Neural cell (in vitro differentiated cells): Measurements from ENCODE around the gene ACTRT2. TPM values are rescaled to one million over a fixed set of nuclear protein-coding genes. Genes with fewer than 3 reads are reported as not detected.

ENCODE experiments used
- H2AFZ ChIP-seq: fragments of 200-600, 300-800 bp; sonication (generic), shearing (Covaris generic); 2 replicates; pipeline ENCODE4 v1.6.0; 2014; ENCODE audit warnings: low read depth, mild to moderate bottlenecking, antibody characterized with exemption, low read length, moderate library complexity
- H3F3A ChIP-seq: fragments of 200-600 bp; shearing (Covaris generic); 2 replicates; pipeline ENCODE4 v1.6.1; 2016; ENCODE audit warnings: mild to moderate bottlenecking, moderate library complexity, mixed read lengths, antibody characterized with exemption, low read length; ENCODE audit not compliant: insufficient read depth, poor library complexity, severe bottlenecking
- H3K27ac ChIP-seq: fragments of 200-600, 300-800 bp; sonication (generic), shearing (Covaris generic); 2 replicates; pipeline ENCODE4 v1.5.1; 2014; ENCODE audit warnings: mild to moderate bottlenecking, low read length, moderate library complexity
- H3K27me3 ChIP-seq: fragments of 300-800, 200-600 bp; sonication (generic), shearing (Covaris generic); 2 replicates; pipeline ENCODE4 v1.6.0; 2014; ENCODE audit warnings: mild to moderate bottlenecking, low read depth, low read length, moderate library complexity; ENCODE audit not compliant: insufficient read depth
- H3K36me3 ChIP-seq: fragments of 300-800, 200-600 bp; sonication (generic), shearing (Covaris generic); 2 replicates; pipeline ENCODE4 v1.5.1; 2014; ENCODE audit warnings: mild to moderate bottlenecking, antibody characterized with exemption, low read length, moderate library complexity; ENCODE audit not compliant: insufficient read depth
- H3K4me2 ChIP-seq: fragments of 300-800, 200-600 bp; sonication (generic), shearing (Covaris generic); 2 replicates; pipeline ENCODE4 v1.6.0; 2014; ENCODE audit warnings: mild to moderate bottlenecking, low read length
- H3K4me3 ChIP-seq: fragments of 300-800, 200-600 bp; sonication (generic), shearing (Covaris generic); 2 replicates; pipeline ENCODE4 v1.5.1; 2014; ENCODE audit warnings: mild to moderate bottlenecking, low read length, moderate library complexity
- H3K79me2 ChIP-seq: fragments of 200-600 bp; shearing (Covaris generic); replicated peaks from 2 replicates; pipeline ENCODE4 v1.6.0; 2014; ENCODE audit warnings: mild to moderate bottlenecking, low read length, moderate library complexity; ENCODE audit not compliant: insufficient read depth
- H3K9ac ChIP-seq: fragments of 300-800, 200-600 bp; sonication (generic), shearing (Covaris generic); 2 replicates; pipeline ENCODE4 v1.6.1; 2016; ENCODE audit warnings: mild to moderate bottlenecking, low read length, mixed read lengths
- H3K9me2 ChIP-seq: fragments of 200-600 bp; shearing (Covaris generic); 2 replicates; pipeline ENCODE4 v1.6.1; 2016; ENCODE audit warnings: mild to moderate bottlenecking, low read length, mixed read lengths; ENCODE audit not compliant: insufficient read depth
- H3K9me3 ChIP-seq: fragments of 200-600, 300-800 bp; sonication (generic), shearing (Covaris generic); 2 replicates; pipeline ENCODE4 v1.6.1; 2016; ENCODE audit warnings: mild to moderate bottlenecking, mixed run types, low read length, moderate library complexity, mixed read lengths
- H4K20me1 ChIP-seq: fragments of 200-600 bp; shearing (Covaris generic); 2 replicates; pipeline ENCODE4 v1.6.1; 2016; ENCODE audit warnings: mild to moderate bottlenecking, mixed run types; ENCODE audit not compliant: insufficient read depth
- EP300 ChIP-seq: fragments of 450-650 bp; conservative IDR thresholded peaks from 2 replicates; pipeline ENCODE4 v1.6.1; 2014; ENCODE audit warnings: antibody characterized with exemption, mild to moderate bottlenecking, moderate library complexity; ENCODE audit not compliant: poor library complexity, severe bottlenecking
- EZH2 ChIP-seq: fragments of 200-600, 300-800 bp; shearing (Covaris generic), sonication (generic); IDR thresholded peaks from 2 replicates; pipeline ENCODE4 v1.6.1; 2014; ENCODE audit warnings: antibody characterized with exemption, low read length, borderline replicate concordance, mild to moderate bottlenecking; ENCODE audit not compliant: insufficient read depth, poor library complexity, severe bottlenecking
- MXI1 ChIP-seq: fragments of 450-650 bp; conservative IDR thresholded peaks from 2 replicates; pipeline ENCODE4 v1.6.1; 2014; ENCODE audit warnings: antibody characterized with exemption, mild to moderate bottlenecking; ENCODE audit not compliant: poor library complexity, severe bottlenecking
- POLR2AphosphoS5 ChIP-seq: IDR thresholded peaks from 2 replicates; pipeline ENCODE4 v1.6.1; 2012
- RAD21 ChIP-seq: fragments of 450-650 bp; conservative IDR thresholded peaks from 2 replicates; pipeline ENCODE4 v1.6.1; 2014; ENCODE audit warnings: antibody characterized with exemption, mild to moderate bottlenecking, moderate library complexity
- SMC3 ChIP-seq: fragments of 450-650 bp; conservative IDR thresholded peaks from 2 replicates; pipeline ENCODE4 v1.6.1; 2014; ENCODE audit warnings: antibody characterized with exemption, mild to moderate bottlenecking, moderate library complexity; ENCODE audit not compliant: poor library complexity
- TAF1 ChIP-seq: IDR thresholded peaks from 2 replicates; pipeline ENCODE4 v1.6.1; 2012; ENCODE audit warnings: low read depth
- polyA plus RNA-seq: library from polyadenylated mRNA; depleted of rRNA; stranded (reverse); fragments of >200 nt; gene quantifications from 2 replicates; pipeline ENCODE4 v1.2.3, GENCODE V29; 2014
- TF ChIP-seq, protein P1 (sequence below): IDR thresholded peaks from 2 replicates; pipeline ENCODE4 v1.6.1; 2012; ENCODE audit warnings: borderline replicate concordance
- TF ChIP-seq, protein P2 (sequence below): fragments of 450-650 bp; IDR thresholded peaks from 2 replicates; pipeline ENCODE4 v1.5.1; 2014; ENCODE audit warnings: antibody characterized with exemption, mild to moderate bottlenecking, moderate library complexity; ENCODE audit not compliant: poor library complexity, severe bottlenecking

The ACTRT2 gene
- polyA plus RNA-seq, 1 donor from 2014 or later, result not detected

DNA sequence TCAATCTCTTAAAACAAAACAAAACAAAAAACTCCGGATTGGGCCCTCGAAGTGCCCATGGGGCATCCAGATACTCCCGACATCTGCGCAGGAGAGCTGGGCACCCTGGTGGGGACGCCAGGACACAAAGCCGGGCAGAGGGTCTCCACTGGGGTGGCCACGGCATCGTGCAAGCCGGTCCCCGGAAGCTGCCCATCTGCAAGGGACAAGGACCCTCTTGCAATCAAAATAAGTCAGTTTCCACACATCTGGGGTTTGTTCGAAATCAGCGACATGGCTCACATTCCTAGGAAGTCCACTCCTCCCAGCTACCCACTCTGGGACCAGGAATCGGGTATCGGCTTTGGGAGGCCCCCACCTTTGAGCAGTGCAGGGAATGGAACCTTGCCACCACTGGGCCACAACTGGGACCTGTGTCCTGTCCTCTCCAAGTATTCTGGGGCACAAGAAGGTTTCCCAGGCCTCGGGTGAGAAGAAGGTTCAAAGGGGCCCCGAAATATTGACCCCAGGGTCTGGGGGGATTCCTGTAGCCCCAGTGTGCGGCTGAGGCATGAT is 43.1 kb downstream of the ACTRT2 start:
- Histone ChIP-seq H2AFZ (no peak overlapping the region), H3K36me3 (no peaks in the 10 kb centered on the region), H3K79me2 (peaks cover 47% of the 10 kb centered on the region), H3K27ac (no peak overlapping the region), H3K4me2 (no peak overlapping the region), H3F3A (no peaks in the 10 kb centered on the region), H4K20me1 (no peaks in the 10 kb centered on the region), H3K9ac (no peak overlapping the region), H3K27me3 (peaks cover 22% of the 10 kb centered on the region), H3K4me3 (no peak overlapping the region), H3K9me2 (no peaks in the 10 kb centered on the region), H3K9me3 (no peaks in the 10 kb centered on the region)
- no peak for TF ChIP-seq SMC3
- TF ChIP-seq, protein P1, sequence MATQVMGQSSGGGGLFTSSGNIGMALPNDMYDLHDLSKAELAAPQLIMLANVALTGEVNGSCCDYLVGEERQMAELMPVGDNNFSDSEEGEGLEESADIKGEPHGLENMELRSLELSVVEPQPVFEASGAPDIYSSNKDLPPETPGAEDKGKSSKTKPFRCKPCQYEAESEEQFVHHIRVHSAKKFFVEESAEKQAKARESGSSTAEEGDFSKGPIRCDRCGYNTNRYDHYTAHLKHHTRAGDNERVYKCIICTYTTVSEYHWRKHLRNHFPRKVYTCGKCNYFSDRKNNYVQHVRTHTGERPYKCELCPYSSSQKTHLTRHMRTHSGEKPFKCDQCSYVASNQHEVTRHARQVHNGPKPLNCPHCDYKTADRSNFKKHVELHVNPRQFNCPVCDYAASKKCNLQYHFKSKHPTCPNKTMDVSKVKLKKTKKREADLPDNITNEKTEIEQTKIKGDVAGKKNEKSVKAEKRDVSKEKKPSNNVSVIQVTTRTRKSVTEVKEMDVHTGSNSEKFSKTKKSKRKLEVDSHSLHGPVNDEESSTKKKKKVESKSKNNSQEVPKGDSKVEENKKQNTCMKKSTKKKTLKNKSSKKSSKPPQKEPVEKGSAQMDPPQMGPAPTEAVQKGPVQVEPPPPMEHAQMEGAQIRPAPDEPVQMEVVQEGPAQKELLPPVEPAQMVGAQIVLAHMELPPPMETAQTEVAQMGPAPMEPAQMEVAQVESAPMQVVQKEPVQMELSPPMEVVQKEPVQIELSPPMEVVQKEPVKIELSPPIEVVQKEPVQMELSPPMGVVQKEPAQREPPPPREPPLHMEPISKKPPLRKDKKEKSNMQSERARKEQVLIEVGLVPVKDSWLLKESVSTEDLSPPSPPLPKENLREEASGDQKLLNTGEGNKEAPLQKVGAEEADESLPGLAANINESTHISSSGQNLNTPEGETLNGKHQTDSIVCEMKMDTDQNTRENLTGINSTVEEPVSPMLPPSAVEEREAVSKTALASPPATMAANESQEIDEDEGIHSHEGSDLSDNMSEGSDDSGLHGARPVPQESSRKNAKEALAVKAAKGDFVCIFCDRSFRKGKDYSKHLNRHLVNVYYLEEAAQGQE, result no peak
- no peak for TF ChIP-seq TAF1
- no peak for TF ChIP-seq RAD21
- TF ChIP-seq, protein P2, sequence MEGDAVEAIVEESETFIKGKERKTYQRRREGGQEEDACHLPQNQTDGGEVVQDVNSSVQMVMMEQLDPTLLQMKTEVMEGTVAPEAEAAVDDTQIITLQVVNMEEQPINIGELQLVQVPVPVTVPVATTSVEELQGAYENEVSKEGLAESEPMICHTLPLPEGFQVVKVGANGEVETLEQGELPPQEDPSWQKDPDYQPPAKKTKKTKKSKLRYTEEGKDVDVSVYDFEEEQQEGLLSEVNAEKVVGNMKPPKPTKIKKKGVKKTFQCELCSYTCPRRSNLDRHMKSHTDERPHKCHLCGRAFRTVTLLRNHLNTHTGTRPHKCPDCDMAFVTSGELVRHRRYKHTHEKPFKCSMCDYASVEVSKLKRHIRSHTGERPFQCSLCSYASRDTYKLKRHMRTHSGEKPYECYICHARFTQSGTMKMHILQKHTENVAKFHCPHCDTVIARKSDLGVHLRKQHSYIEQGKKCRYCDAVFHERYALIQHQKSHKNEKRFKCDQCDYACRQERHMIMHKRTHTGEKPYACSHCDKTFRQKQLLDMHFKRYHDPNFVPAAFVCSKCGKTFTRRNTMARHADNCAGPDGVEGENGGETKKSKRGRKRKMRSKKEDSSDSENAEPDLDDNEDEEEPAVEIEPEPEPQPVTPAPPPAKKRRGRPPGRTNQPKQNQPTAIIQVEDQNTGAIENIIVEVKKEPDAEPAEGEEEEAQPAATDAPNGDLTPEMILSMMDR, result no peak
- TF ChIP-seq MXI1, result no peak

DNA sequence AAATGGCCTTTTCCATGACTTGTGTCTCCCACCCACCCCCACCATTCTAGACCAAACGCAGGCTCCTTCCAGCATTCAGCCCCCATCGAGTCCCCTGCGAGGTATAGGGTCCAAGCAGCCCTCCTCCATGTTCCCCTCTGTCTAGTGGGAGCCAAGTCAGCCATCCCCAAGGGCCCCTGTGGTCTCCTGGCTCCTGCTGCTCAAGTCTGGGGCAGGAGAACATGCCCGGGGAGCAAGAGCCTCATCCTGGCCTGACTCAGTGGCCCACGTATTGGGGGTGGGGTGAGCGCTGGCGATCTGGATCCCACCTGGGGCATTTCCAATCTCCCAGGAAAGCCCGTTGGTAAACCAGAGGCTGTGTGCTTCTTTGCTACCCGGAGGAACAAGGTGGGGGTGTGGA is 43.6 kb downstream of the ACTRT2 start:
- peaks cover 47% of the 10 kb centered on the region for H3K79me2 ChIP-seq
- H4K20me1 ChIP-seq, result no peaks in the 10 kb centered on the region
- no peaks in the 10 kb centered on the region for H3K9me2 ChIP-seq
- H3K27me3 ChIP-seq, result peaks cover 22% of the 10 kb centered on the region
- H3K9me3 ChIP-seq, result no peaks in the 10 kb centered on the region
- H3F3A ChIP-seq, result no peaks in the 10 kb centered on the region
- no peak overlapping the region for H3K9ac ChIP-seq
- TF ChIP-seq, protein P1, result no peak
- TF ChIP-seq POLR2AphosphoS5, result no peak
- no peak for TF ChIP-seq EZH2
- TF ChIP-seq, protein P2, result no peak
- TF ChIP-seq EP300, result no peak
- TF ChIP-seq RAD21, result no peak
- no peak for TF ChIP-seq SMC3
- no peak for TF ChIP-seq MXI1
- no peak for TF ChIP-seq TAF1
- H3K4me2 ChIP-seq, result no peak overlapping the region
- no peak overlapping the region for H3K4me3 ChIP-seq
- no peak overlapping the region for H2AFZ ChIP-seq
- no peak overlapping the region for H3K27ac ChIP-seq
- no peaks in the 10 kb centered on the region for H3K36me3 ChIP-seq
